Measurements from ENCODE around the gene C17orf50. TPM values are rescaled to one million over a fixed set of nuclear protein-coding genes. Genes with fewer than 3 reads are reported as not detected.

C17orf50 gene
- total RNA-seq, 1 donor from 2014 or later, result not detected

DNA sequence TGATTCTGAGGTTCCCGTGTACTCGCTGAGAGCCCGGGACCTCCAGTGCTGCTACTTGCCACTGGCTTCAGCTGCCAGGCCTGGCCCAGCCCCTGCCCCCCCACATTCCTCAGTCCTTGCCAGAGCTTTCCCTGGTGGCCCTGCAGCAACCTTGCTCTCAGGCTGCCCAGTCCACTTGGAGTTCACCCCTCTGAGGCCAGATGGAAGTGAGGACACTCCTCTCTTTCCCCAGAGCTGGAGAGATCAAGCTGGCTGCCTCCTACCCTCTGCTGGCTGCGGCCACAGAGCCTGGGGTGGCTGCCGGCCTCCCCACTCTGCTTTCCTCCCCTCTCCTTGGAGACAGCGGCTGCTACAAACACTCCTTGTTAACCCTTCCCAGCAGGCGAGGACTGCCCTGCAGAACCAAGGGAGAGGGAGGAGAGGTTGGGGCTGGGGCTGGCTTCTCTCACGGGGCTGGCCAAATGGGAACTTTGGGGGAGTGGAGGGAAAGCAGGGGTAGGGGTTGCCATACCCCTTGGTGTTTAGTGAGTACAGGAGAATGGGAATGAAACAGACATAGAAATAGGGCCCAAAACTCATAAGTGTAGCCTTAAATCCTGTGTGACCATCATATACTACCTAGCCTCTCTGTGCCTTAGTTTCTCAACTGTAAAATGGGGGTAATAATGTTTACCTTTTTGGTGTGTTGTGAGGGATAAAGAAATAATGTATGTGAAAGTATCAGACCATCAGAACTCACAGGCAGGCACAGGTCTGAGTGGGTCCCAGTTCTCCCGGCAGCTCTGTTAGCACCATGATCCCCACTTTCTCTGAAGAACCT lies 7.5 kb upstream of the C17orf50 start, which contains the start of gene GAS2L2:
Gene GAS2L2, minus strand, starts transcription at position 295 of the 820 bp plus-strand sequence. CDS start 389 bp downstream, outside the sequence.
- Mint-ChIP-seq H3K27ac (no peak within 1 kb of the TSS), H3K9me3 (ENCODE audit: low read depth) (no peaks in the 10 kb centered on the region), H3K36me3 (ENCODE audit: insufficient read depth) (no peaks in the 10 kb centered on the region), H3K27me3 (peaks cover 33% of the 10 kb centered on the region), H3K4me1 (ENCODE audit: low read depth) (peaks cover 2% of the 10 kb centered on the region), H3K4me3 (ENCODE audit: low read depth) (no peak within 1 kb of the TSS)
- TF ChIP-seq, protein P1, sequence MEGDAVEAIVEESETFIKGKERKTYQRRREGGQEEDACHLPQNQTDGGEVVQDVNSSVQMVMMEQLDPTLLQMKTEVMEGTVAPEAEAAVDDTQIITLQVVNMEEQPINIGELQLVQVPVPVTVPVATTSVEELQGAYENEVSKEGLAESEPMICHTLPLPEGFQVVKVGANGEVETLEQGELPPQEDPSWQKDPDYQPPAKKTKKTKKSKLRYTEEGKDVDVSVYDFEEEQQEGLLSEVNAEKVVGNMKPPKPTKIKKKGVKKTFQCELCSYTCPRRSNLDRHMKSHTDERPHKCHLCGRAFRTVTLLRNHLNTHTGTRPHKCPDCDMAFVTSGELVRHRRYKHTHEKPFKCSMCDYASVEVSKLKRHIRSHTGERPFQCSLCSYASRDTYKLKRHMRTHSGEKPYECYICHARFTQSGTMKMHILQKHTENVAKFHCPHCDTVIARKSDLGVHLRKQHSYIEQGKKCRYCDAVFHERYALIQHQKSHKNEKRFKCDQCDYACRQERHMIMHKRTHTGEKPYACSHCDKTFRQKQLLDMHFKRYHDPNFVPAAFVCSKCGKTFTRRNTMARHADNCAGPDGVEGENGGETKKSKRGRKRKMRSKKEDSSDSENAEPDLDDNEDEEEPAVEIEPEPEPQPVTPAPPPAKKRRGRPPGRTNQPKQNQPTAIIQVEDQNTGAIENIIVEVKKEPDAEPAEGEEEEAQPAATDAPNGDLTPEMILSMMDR (IDR thresholded peaks at IDR 0.05; ENCODE audit: unreplicated experiment), result no peak
- DNase-seq (ENCODE audit: low spot score, unreplicated experiment), result no peak

DNA sequence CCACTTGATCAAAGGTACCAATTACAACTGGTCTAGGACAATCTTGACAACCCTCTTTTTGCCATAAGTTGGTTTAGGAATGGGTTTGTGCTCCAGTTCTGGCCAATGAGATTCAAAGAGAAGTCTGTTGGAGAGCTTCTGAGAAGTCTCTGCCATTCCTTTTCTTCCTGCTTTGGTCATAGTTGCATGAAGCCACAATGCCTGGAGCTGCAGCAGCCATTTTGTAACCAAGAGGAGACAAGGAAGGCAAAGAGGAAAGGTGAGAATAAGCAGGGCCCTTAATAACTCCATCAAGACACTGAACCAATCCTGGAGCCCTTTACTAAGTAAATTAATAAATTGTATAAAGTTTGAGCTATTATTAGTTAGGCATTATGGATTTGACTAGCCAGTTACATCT lies 3.4 kb upstream of the C17orf50 start:
- TF ChIP-seq, protein P1 (IDR thresholded peaks at IDR 0.05; ENCODE audit: unreplicated experiment), result no peak
- Mint-ChIP-seq H3K27ac (no peak overlapping the region), H3K4me1 (ENCODE audit: low read depth) (no peaks in the 10 kb centered on the region), H3K27me3 (peaks cover 5% of the 10 kb centered on the region), H3K36me3 (ENCODE audit: insufficient read depth) (no peaks in the 10 kb centered on the region), H3K9me3 (ENCODE audit: low read depth) (no peaks in the 10 kb centered on the region), H3K4me3 (ENCODE audit: low read depth) (no peak overlapping the region)
- DNase-seq (ENCODE audit: low spot score, unreplicated experiment), result no peak

DNA sequence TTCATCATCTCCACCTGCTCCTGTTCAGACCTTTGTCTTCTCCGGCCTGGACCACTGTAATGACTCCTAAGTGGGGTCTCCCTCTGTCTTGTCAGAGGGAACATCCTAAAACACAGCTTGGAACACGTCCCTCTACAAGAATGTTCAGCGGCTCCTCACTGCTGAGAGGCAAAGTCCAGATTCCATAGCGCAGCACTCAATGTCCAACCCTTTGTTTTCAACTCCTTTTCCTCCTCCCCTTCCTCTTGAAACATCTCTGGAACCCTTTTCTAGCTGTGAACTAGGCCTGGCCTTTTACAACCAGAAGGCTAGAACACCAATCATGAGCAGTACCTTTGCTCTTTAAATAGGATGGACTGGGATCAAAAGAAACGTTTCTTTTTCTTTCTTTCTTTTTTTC lies 914 bp downstream of the C17orf50 start:
- peaks cover 4% of the 10 kb centered on the region for H3K4me1 Mint-ChIP-seq (ENCODE audit: low read depth)
- TF ChIP-seq, protein P1 (IDR thresholded peaks at IDR 0.05; ENCODE audit: unreplicated experiment), result no peak
- H3K27me3 Mint-ChIP-seq, result no peaks in the 10 kb centered on the region
- no peak overlapping the region for H3K27ac Mint-ChIP-seq
- DNase-seq (ENCODE audit: low spot score, unreplicated experiment), result no peak
- H3K9me3 Mint-ChIP-seq (ENCODE audit: low read depth), result no peaks in the 10 kb centered on the region
- no peak overlapping the region for H3K4me3 Mint-ChIP-seq (ENCODE audit: low read depth)
- H3K36me3 Mint-ChIP-seq (ENCODE audit: insufficient read depth), result no peaks in the 10 kb centered on the region

DNA sequence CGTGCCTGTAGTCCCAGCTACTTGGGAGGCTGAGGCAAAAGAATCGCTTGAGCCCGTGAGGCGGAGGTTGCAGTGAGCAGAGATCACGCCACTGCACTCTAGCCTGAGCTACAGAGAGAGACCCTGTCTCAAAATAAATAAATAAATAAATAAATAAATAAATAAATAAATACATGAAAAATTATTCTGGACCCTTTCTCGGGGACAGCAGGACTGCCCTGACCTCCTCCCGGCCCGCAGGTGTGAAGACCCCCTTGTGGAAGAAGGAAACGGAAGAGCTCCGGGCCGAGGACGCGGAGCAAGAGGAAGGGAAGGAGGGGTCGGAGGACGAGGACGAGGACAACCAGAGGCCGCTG lies 3.1 kb downstream of the C17orf50 start:
- no peak overlapping the region for H3K27ac Mint-ChIP-seq
- H3K36me3 Mint-ChIP-seq (ENCODE audit: insufficient read depth), result no peaks in the 10 kb centered on the region
- no peak for DNase-seq (ENCODE audit: low spot score, unreplicated experiment)
- H3K9me3 Mint-ChIP-seq (ENCODE audit: low read depth), result no peaks in the 10 kb centered on the region
- H3K27me3 Mint-ChIP-seq, result peaks cover 12% of the 10 kb centered on the region
- H3K4me1 Mint-ChIP-seq (ENCODE audit: low read depth), result peaks cover 4% of the 10 kb centered on the region
- H3K4me3 Mint-ChIP-seq (ENCODE audit: low read depth), result peak overlapping the region; percentile 61
- TF ChIP-seq, protein P1 (IDR thresholded peaks at IDR 0.05; ENCODE audit: unreplicated experiment), result no peak

DNA sequence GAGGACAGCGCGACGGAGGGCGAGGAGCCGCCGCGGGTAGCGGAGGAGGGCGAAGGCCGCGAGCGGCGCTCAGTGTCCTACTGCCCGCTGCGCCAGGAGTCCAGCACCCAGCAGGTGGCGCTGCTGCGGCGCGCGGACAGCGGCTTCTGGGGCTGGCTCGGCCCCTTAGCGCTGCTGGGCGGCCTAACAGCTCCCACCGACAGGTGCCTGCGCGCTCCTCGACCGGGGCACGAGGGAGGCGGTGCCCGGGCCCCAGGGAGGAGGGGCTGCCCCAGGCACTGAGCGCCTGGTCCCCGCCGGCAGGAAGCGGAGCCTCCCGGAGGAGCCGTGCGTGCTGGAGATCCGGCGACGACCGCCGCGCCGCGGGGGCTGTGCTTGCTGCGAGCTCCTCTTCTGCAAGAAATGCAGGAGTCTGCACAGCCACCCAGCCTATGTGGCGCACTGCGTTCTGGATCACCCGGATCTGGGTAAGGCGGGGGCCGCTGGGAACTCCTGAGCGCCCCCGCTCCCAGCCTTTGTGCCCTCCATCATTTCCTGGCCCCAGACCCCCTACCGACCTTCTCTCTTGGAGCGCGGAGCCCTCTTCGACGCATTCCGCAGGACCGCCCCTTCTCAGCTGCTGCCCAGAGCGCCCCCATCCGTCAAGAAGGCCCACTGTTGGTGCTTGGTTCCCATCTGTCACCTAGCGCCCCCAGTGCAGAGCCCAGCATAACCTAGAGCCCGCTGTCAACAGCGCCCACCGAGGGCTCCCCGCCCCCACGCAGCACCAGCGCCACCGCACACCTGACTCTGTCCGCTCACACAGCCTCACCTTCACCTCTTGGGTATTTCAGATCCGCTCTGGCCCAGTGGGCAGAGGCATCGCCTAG lies 3.7 kb downstream of the C17orf50 start:
- peak; percentile 95 for DNase-seq (ENCODE audit: low spot score, unreplicated experiment)
- Mint-ChIP-seq H3K36me3 (ENCODE audit: insufficient read depth) (no peaks in the 10 kb centered on the region), H3K27ac (peak overlapping the region; percentile 97), H3K4me1 (ENCODE audit: low read depth) (peaks cover 4% of the 10 kb centered on the region), H3K4me3 (ENCODE audit: low read depth) (peak overlapping the region; percentile 86), H3K9me3 (ENCODE audit: low read depth) (no peaks in the 10 kb centered on the region), H3K27me3 (peaks cover 12% of the 10 kb centered on the region)
- TF ChIP-seq, protein P1 (IDR thresholded peaks at IDR 0.05; ENCODE audit: unreplicated experiment), result peak; percentile 81
